GM19043 (cell line): Measurements from ENCODE around the gene ANKRD28.
"Not testable (repeated sequence)": the region's sequence is repeated elsewhere in the genome, so short reads cannot be mapped to it uniquely, and the experiment has no call there.

Source experiments
- ATAC-seq: cut with Tn5 transposase; IDR thresholded peaks from one replicate; pipeline ENCODE4 v1.9.1; 2021; ENCODE audit warnings: low read depth; ENCODE audit not compliant: unreplicated experiment

Gene ANKRD28

GRCh38 chr3:15638891-15639262 is 158.9 kb downstream of the ANKRD28 start:
- ATAC-seq, result no peak

GRCh38 chr3:15638193-15638890 is 159.4 kb downstream of the ANKRD28 start:
- no peak for ATAC-seq

- no peak for ATAC-seq
These were observed 160.4 kb downstream of the ANKRD28 start for GRCh38 chr3:15637131-15637951.

- ATAC-seq, result peak; percentile 55
These were observed 161.6 kb downstream of the ANKRD28 start for GRCh38 chr3:15636028-15636709.

- no peak for ATAC-seq
These were observed 162.6 kb downstream of the ANKRD28 start for GRCh38 chr3:15635121-15635661.

GRCh38 chr3:15634671-15635070 is 163.1 kb downstream of the ANKRD28 start:
- no peak for ATAC-seq

- no peak for ATAC-seq
These were observed 163.8 kb downstream of the ANKRD28 start for GRCh38 chr3:15633766-15634598.

GRCh38 chr3:15633159-15633558 is 164.6 kb downstream of the ANKRD28 start:
- ATAC-seq, result no peak

GRCh38 chr3:15632212-15632580 is 165.6 kb downstream of the ANKRD28 start:
- ATAC-seq, result no peak

GRCh38 chr3:15631426-15632211 is 166.2 kb downstream of the ANKRD28 start:
- no peak for ATAC-seq

GRCh38 chr3:15630646-15631350 is 167.0 kb downstream of the ANKRD28 start:
- ATAC-seq, result peak; percentile 26

GRCh38 chr3:15629860-15630597 is 167.8 kb downstream of the ANKRD28 start:
- ATAC-seq, result peak; percentile 99

GRCh38 chr3:15628967-15629366 is 168.8 kb downstream of the ANKRD28 start:
- no peak for ATAC-seq

- ATAC-seq, result no peak
These were observed 174.0 kb downstream of the ANKRD28 start for GRCh38 chr3:15623535-15624440.

GRCh38 chr3:15619659-15620464 is 177.9 kb downstream of the ANKRD28 start:
- not testable (repeated sequence) for ATAC-seq
